ENCODE data around the gene BAD. TPM values are rescaled to one million over a fixed set of nuclear protein-coding genes. Genes with fewer than 3 reads are reported as not detected.
"Not testable (repeated sequence)": the region's sequence is repeated elsewhere in the genome, so short reads cannot be mapped to it uniquely, and the experiment has no call there.

BAD gene
- total and polyA plus RNA-seq, 10 of the 15 experiments (the other 5 are each of a cell fraction or from before 2014, with no cell fraction given) = 1.5 to 67.2 (median 39.6) TPM

DNA sequence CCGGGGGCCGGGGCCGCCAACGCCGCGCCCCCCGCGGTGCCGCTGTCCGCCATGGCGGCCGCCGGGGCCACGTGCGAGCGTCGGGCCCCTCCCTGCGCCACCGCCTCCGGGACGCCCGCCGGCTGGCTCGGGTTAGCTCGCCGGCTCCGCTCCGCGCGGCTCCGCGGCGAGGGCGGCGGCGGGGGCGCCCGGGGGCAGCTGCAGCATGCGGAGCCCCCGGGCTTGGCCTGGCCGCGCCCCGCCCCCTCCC lies 37.9 kb downstream of the BAD start:
- Histone ChIP-seq H3K4me1 (ENCODE audit: control insufficient read depth, insufficient read depth, low read length) (peaks cover 15% of the 10 kb centered on the region), H3K79me2 (ENCODE audit: control insufficient read depth, insufficient read depth, low read length) (peaks cover 37% of the 10 kb centered on the region), H3K36me3 (ENCODE audit: control insufficient read depth in 2 of 2, insufficient read depth in 2 of 2, low read length in 1 of 2) (peaks cover 0 to 10% of the 10 kb centered on the region in 2 experiments; a peak in 2 of 4 replicates), H3K4me3 (peak overlapping the region; percentile 91)
- H3K27me3 ChIP-seq (replicated peaks in 1 of 2; ENCODE audit: control insufficient read depth in 2 of 2, insufficient read depth in 2 of 2, low read length in 1 of 2); ATAC-seq; H3K9ac ChIP-seq (ENCODE audit: control insufficient read depth, insufficient read depth, low read length); H2AFZ ChIP-seq (ENCODE audit: control insufficient read depth, low read depth, low read length); H3K9me3 ChIP-seq (replicated peaks; ENCODE audit: control insufficient read depth, insufficient read depth, low read length); intact Hi-C loops (cut with micrococcal nuclease; ENCODE audit: unreplicated experiment); DNase-seq (ENCODE audit: low read depth, low spot score); H3K27ac ChIP-seq (ENCODE audit: control insufficient read depth, insufficient read depth); FAIRE-seq; H3K4me2 ChIP-seq (ENCODE audit: control insufficient read depth, insufficient read depth); H4K20me1 ChIP-seq (ENCODE audit: control insufficient read depth, insufficient read depth): not testable (repeated sequence)
- in situ Hi-C loops (cut with MboI) = loop anchor here (25.0 kb wide), 1 partner anchor 1616 kb away; the partner anchor contains the start of genes CFL1, EFEMP2 and MUS81
- ChIA-PET POLR2A (interaction anchor here (1.5 to 7.4 kb wide), 7 partner anchors 13 to 58 kb away, joined by 4 to 82 read pairs (median 11); partner anchors contain the start of genes BAD, DNAJC4, FERMT3 and GPR137), RAD21 (ENCODE audit: unreplicated experiment) (interaction anchor here (1.2 to 8.6 kb wide), 4 partner anchors 9 to 58 kb away, joined by 3 to 104 read pairs (median 10); partner anchors contain the start of gene FERMT3), CTCF (interaction anchor here (0.8 to 6.2 kb wide), 6 partner anchors 20 to 58 kb away, joined by 3 to 66 read pairs (median 4); partner anchors contain the start of genes CATSPERZ, FERMT3, NUDT22 and TRPT1), SMC1A (ENCODE audit: uncharacterized antibody, unreplicated experiment) (interaction anchor here (1.0 to 2.0 kb wide), 4 partner anchors 11 to 42 kb away, joined by 3 to 7 read pairs (median 4); partner anchors contain the start of gene FERMT3)
- TF ChIP-seq YY1 (IDR thresholded peaks at IDR 0.05; ENCODE audit: low read depth, low read length) = peak; percentile 84
- TF ChIP-seq LARP7 (IDR thresholded peaks at IDR 0.05) = peak; percentile 13; the same call in 1 of the 2 replicates
- peak; percentile 93 for TF ChIP-seq SMARCA5 (IDR thresholded peaks at IDR 0.05)
- peak; percentile 43; the same call in 1 of the 2 replicates for TF ChIP-seq NR2C1 (IDR thresholded peaks at IDR 0.05)
- peak in 1 of 2 experiments; percentile 91; a peak in 2 of 4 replicates for TF ChIP-seq BHLHE40 (IDR thresholded peaks at IDR 0.05; ENCODE audit: borderline replicate concordance in 1 of 2, low read depth in 2 of 2, low read length in 1 of 2)
- 0 out of 2 replicates have a peak, but pooled peaks have one; percentile 20 for TF ChIP-seq GATAD2B (conservative IDR thresholded peaks at IDR 0.05; ENCODE audit: low read depth)
- TF ChIP-seq, protein P1, sequence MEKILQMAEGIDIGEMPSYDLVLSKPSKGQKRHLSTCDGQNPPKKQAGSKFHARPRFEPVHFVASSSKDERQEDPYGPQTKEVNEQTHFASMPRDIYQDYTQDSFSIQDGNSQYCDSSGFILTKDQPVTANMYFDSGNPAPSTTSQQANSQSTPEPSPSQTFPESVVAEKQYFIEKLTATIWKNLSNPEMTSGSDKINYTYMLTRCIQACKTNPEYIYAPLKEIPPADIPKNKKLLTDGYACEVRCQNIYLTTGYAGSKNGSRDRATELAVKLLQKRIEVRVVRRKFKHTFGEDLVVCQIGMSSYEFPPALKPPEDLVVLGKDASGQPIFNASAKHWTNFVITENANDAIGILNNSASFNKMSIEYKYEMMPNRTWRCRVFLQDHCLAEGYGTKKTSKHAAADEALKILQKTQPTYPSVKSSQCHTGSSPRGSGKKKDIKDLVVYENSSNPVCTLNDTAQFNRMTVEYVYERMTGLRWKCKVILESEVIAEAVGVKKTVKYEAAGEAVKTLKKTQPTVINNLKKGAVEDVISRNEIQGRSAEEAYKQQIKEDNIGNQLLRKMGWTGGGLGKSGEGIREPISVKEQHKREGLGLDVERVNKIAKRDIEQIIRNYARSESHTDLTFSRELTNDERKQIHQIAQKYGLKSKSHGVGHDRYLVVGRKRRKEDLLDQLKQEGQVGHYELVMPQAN (conservative IDR thresholded peaks at IDR 0.05) = 0 out of 2 replicates have a peak, but pooled peaks have one; percentile 77
- BruUV-seq (replicated peaks) = TSS peak; percentile 82
- WGBS (ENCODE audit: insufficient coverage, insufficient replicate concordance, low lambda C conversion rate, missing lambda C conversion rate) = 0% methylated on average over 19 of the region's 43 CpGs
